ENCODE results near the gene SND1. TPM values are rescaled to one million over a fixed set of nuclear protein-coding genes. Genes with fewer than 3 reads are reported as not detected.

Gene SND1
- total and polyA plus RNA-seq, 2 donors (not counting 3 experiments of a cell fraction or from before 2014, with no cell fraction given): 116 to 249 TPM

DNA sequence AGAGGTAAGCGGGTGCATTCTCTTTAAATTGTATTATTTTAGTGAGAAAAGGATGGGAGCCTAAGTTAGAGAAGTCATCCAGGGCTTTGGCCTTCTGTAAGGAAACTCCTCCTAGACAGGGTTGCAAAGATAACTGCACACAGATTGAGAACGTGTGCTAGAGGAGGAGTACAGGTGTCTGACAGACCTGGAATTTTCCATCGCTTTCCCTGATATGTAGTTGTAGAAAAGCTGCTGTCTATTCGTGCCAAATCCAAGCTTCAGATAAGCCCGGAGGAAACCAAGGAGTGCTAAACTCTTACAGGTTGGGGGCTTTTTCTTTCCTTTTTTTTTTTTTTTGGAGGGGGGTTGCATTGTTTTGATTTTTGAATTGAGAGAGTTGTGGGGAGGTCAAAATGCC, 356.1 kb downstream of the SND1 start:
- no peaks in the 10 kb centered on the region for H3K4me1 ChIP-seq (ENCODE audit: control insufficient read depth, extremely low read depth, insufficient read depth, low read length)
- no peak overlapping the region for H3K4me2 ChIP-seq (ENCODE audit: insufficient read depth, low read length)
- H3K9me3 ChIP-seq (replicated peaks; ENCODE audit: control insufficient read depth, insufficient read depth, low read length): no peaks in the 10 kb centered on the region
- H3K27me3 ChIP-seq (ENCODE audit: control insufficient read depth in 2 of 2, insufficient read depth in 2 of 2, low read length in 2 of 2): no peaks in the 10 kb centered on the region
- FAIRE-seq (no peak), DNase-seq (ENCODE audit: low read depth, low spot score) (no peak)
- no peaks in the 10 kb centered on the region for H4K20me1 ChIP-seq (replicated peaks; ENCODE audit: control insufficient read depth, extremely low read depth, insufficient read depth, low read length)
- ChIA-PET POLR2A (no interaction called here), CTCF (no interaction called here)
- H3K27ac ChIP-seq (ENCODE audit: insufficient read depth, low read depth, low read length): no peak overlapping the region
- no peak overlapping the region for H3K9ac ChIP-seq (replicated peaks; ENCODE audit: extremely low read depth, insufficient read depth, low read length)
- intact Hi-C loops (cut with micrococcal nuclease) (no loop called here), dilution Hi-C loops (cut with MboI; ENCODE audit: extremely low pct_ligation_motif_present, low sequenced_read_pairs) (no loop called here)
- TF ChIP-seq, protein P1, sequence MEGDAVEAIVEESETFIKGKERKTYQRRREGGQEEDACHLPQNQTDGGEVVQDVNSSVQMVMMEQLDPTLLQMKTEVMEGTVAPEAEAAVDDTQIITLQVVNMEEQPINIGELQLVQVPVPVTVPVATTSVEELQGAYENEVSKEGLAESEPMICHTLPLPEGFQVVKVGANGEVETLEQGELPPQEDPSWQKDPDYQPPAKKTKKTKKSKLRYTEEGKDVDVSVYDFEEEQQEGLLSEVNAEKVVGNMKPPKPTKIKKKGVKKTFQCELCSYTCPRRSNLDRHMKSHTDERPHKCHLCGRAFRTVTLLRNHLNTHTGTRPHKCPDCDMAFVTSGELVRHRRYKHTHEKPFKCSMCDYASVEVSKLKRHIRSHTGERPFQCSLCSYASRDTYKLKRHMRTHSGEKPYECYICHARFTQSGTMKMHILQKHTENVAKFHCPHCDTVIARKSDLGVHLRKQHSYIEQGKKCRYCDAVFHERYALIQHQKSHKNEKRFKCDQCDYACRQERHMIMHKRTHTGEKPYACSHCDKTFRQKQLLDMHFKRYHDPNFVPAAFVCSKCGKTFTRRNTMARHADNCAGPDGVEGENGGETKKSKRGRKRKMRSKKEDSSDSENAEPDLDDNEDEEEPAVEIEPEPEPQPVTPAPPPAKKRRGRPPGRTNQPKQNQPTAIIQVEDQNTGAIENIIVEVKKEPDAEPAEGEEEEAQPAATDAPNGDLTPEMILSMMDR (IDR thresholded peaks at IDR 0.05; ENCODE audit: extremely low read depth in 1 of 2, insufficient read depth in 1 of 2, low read depth in 1 of 2, low read length in 2 of 2): no peak
- TF ChIP-seq, protein P2, sequence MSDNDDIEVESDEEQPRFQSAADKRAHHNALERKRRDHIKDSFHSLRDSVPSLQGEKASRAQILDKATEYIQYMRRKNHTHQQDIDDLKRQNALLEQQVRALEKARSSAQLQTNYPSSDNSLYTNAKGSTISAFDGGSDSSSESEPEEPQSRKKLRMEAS (IDR thresholded peaks at IDR 0.05; ENCODE audit: insufficient read depth, insufficient read length): no peak
- TF ChIP-seq GATA2 (IDR thresholded peaks at IDR 0.05; ENCODE audit: insufficient read depth, insufficient read length, low read depth, low read length) (no peak), MYC (IDR thresholded peaks at IDR 0.05; ENCODE audit: low read depth, low read length) (no peak), JUN (IDR thresholded peaks at IDR 0.05; ENCODE audit: borderline replicate concordance, insufficient read depth, insufficient read length, low read depth) (no peak)
- no peaks in the 10 kb centered on the region for H3K79me2 ChIP-seq (ENCODE audit: control insufficient read depth, insufficient read depth, low read length)
- BruUV-seq (replicated peaks): no TSS peak
- peaks cover 0 to 2% of the 10 kb centered on the region in 2 experiments for H3K36me3 ChIP-seq (ENCODE audit: control insufficient read depth in 2 of 2, extremely low read depth in 1 of 2, insufficient read depth in 2 of 2, low read length in 2 of 2)
- H3K4me3 ChIP-seq (replicated peaks in 1 of 3; ENCODE audit: insufficient read depth in 1 of 3, low read depth in 1 of 3, low read length in 3 of 3): no peak overlapping the region
- no peaks in the 10 kb centered on the region for H3K9me1 ChIP-seq (replicated peaks; ENCODE audit: control insufficient read depth, extremely low read depth, insufficient read depth, low read length)
- H2AFZ ChIP-seq (ENCODE audit: low read depth, low read length): no peak overlapping the region

DNA sequence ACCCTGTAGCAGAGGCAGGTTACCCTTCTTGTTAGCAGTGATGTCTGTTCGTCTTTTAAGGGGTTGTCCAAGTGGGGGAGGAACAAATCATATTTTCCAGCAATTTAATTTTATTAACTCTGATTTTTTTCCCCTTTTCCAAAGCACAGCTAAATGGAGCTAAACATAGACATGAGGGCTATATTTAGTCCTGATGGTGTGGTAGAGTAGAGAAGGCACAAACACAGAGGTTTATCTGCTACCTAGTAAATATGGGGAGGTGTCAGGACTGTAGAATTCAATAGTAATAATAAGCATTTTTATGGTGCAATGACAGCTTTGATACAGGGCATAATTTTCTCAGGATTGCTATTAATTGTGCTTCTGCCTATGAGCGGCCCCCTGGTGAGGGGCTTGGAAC, 356.8 kb downstream of the SND1 start:
- no peak for TF ChIP-seq FOS (IDR thresholded peaks at IDR 0.05; ENCODE audit: borderline replicate concordance, insufficient read depth, low read length)
- no peak for TF ChIP-seq EZH2 (IDR thresholded peaks at IDR 0.05; ENCODE audit: borderline replicate concordance, low read depth, low read length, severe bottlenecking)
- TF ChIP-seq MYC (IDR thresholded peaks at IDR 0.05; ENCODE audit: low read depth, low read length): no peak
- no peak for TF ChIP-seq JUN (IDR thresholded peaks at IDR 0.05; ENCODE audit: borderline replicate concordance, insufficient read depth, insufficient read length, low read depth)
- no peak for TF ChIP-seq GATA2 (IDR thresholded peaks at IDR 0.05; ENCODE audit: insufficient read depth, insufficient read length, low read depth, low read length)
- TF ChIP-seq, protein P2 (IDR thresholded peaks at IDR 0.05; ENCODE audit: insufficient read depth, insufficient read length): no peak
- TF ChIP-seq, protein P1 (IDR thresholded peaks at IDR 0.05; ENCODE audit: extremely low read depth in 1 of 2, insufficient read depth in 1 of 2, low read depth in 1 of 2, low read length in 2 of 2): no peak
- no peak for TF ChIP-seq POLR2AphosphoS5 (IDR thresholded peaks at IDR 0.05; ENCODE audit: insufficient read depth, low read depth, low read length)
- no peak for TF ChIP-seq POLR2A (IDR thresholded peaks at IDR 0.05; ENCODE audit: low read depth, low read length)
- H2AFZ ChIP-seq (ENCODE audit: low read depth, low read length): no peak overlapping the region
- no peak overlapping the region for H3K4me2 ChIP-seq (ENCODE audit: insufficient read depth, low read length)
- no peaks in the 10 kb centered on the region for H3K9me1 ChIP-seq (replicated peaks; ENCODE audit: control insufficient read depth, extremely low read depth, insufficient read depth, low read length)
- ChIA-PET POLR2A (no interaction called here), CTCF (interaction anchor here (1.0 kb wide), 2 partner anchors 9 to 301 kb away, joined by 4 to 5 read pairs; no protein-coding TSS in a partner anchor)
- H3K36me3 ChIP-seq (ENCODE audit: control insufficient read depth in 2 of 2, extremely low read depth in 1 of 2, insufficient read depth in 2 of 2, low read length in 2 of 2): peaks cover 0 to 2% of the 10 kb centered on the region in 2 experiments
- no peaks in the 10 kb centered on the region for H3K4me1 ChIP-seq (ENCODE audit: control insufficient read depth, extremely low read depth, insufficient read depth, low read length)
- H3K4me3 ChIP-seq (replicated peaks in 1 of 3; ENCODE audit: insufficient read depth in 1 of 3, low read depth in 1 of 3, low read length in 3 of 3): no peak overlapping the region
- H3K9ac ChIP-seq (replicated peaks; ENCODE audit: extremely low read depth, insufficient read depth, low read length): no peak overlapping the region
- H3K27ac ChIP-seq (ENCODE audit: insufficient read depth, low read depth, low read length): no peak overlapping the region
- dilution Hi-C loops (cut with MboI; ENCODE audit: extremely low pct_ligation_motif_present, low sequenced_read_pairs) (no loop called here), intact Hi-C loops (cut with micrococcal nuclease) (no loop called here)
- no TSS peak for BruUV-seq (replicated peaks)
- H3K9me3 ChIP-seq (replicated peaks; ENCODE audit: control insufficient read depth, insufficient read depth, low read length): no peaks in the 10 kb centered on the region
- no peak for DNase-seq (ENCODE audit: low read depth, low spot score)
- H4K20me1 ChIP-seq (replicated peaks; ENCODE audit: control insufficient read depth, extremely low read depth, insufficient read depth, low read length): no peaks in the 10 kb centered on the region
- no peak for FAIRE-seq
- H3K79me2 ChIP-seq (ENCODE audit: control insufficient read depth, insufficient read depth, low read length): no peaks in the 10 kb centered on the region
- H3K27me3 ChIP-seq (ENCODE audit: control insufficient read depth in 2 of 2, insufficient read depth in 2 of 2, low read length in 2 of 2): no peaks in the 10 kb centered on the region

Data from endothelial cell of umbilical vein (primary cell).